GM18499 (cell line): Measurements from ENCODE around the gene PPP2R5E.
"Not testable (repeated sequence)": the region's sequence is repeated elsewhere in the genome, so short reads cannot be mapped to it uniquely, and the experiment has no call there.

Experiments used
- ATAC-seq: cut with Tn5 transposase; IDR thresholded peaks from one replicate; pipeline ENCODE4 v1.9.1; 2021; ENCODE audit warnings: moderate number of reproducible peaks; ENCODE audit not compliant: insufficient read depth, unreplicated experiment

The PPP2R5E gene

GRCh38 chr14:63543000-63543825 is at the start of gene PPP2R5E:
Gene PPP2R5E (minus strand): TSS chr14:63543377. CDS start chr14:63539685, 3,692 bp downstream.
- ATAC-seq = peak; percentile 94

- not testable (repeated sequence) for ATAC-seq
Measured at GRCh38 chr14:63583046-63583445, 39.9 kb upstream of the PPP2R5E start.

- no peak for ATAC-seq
Measured at GRCh38 chr14:63581491-63581890, 38.3 kb upstream of the PPP2R5E start.

- no peak for ATAC-seq
Measured at GRCh38 chr14:63578300-63578699, 35.1 kb upstream of the PPP2R5E start.

GRCh38 chr14:63573581-63573980 is 30.4 kb upstream of the PPP2R5E start:
- no peak for ATAC-seq

- no peak for ATAC-seq
Measured at GRCh38 chr14:63565448-63565847, 22.3 kb upstream of the PPP2R5E start.

GRCh38 chr14:63564318-63564717 is 21.1 kb upstream of the PPP2R5E start:
- no peak for ATAC-seq

GRCh38 chr14:63563370-63564026 is 20.3 kb upstream of the PPP2R5E start:
- no peak for ATAC-seq

- ATAC-seq = no peak
Measured at GRCh38 chr14:63562405-63562804, 19.2 kb upstream of the PPP2R5E start.

- ATAC-seq = no peak
Measured at GRCh38 chr14:63555572-63555971, 12.4 kb upstream of the PPP2R5E start.

GRCh38 chr14:63551332-63551731 is 8.2 kb upstream of the PPP2R5E start:
- no peak for ATAC-seq

- ATAC-seq = no peak
Measured at GRCh38 chr14:63547798-63548335, 4.7 kb upstream of the PPP2R5E start.

GRCh38 chr14:63545431-63545830 is 2.3 kb upstream of the PPP2R5E start:
- ATAC-seq = no peak

GRCh38 chr14:63544591-63545299 is 1.6 kb upstream of the PPP2R5E start:
- ATAC-seq = no peak

GRCh38 chr14:63543826-63544406 is 739 bp upstream of the PPP2R5E start:
- ATAC-seq = peak; percentile 15

GRCh38 chr14:63542231-63542999 is 762 bp downstream of the PPP2R5E start:
- no peak for ATAC-seq

- ATAC-seq = no peak
Measured at GRCh38 chr14:63535918-63536317, 7.3 kb downstream of the PPP2R5E start.

GRCh38 chr14:63533474-63533873 is 9.7 kb downstream of the PPP2R5E start:
- no peak for ATAC-seq

- ATAC-seq = no peak
Measured at GRCh38 chr14:63524537-63525155, 18.5 kb downstream of the PPP2R5E start.
